GM19239 (cell line): ENCODE data around the gene UBE3C.
A peak's percentile ranks its signal among the peaks of the same experiment; 100 is the strongest.
"Not testable (repeated sequence)": the region's sequence is repeated elsewhere in the genome, so short reads cannot be mapped to it uniquely, and the experiment has no call there.

Experiments
- DNase-seq: peaks from one replicate; pipeline ENCODE4 v3.0.0; 2011; ENCODE audit warnings: low spot score; ENCODE audit not compliant: insufficient read length
- FAIRE-seq: peaks from 2 replicates; lab custom pipeline; 2011; peaks lifted over from hg19 to GRCh38; lab: Jason Lieb, UNC

The UBE3C gene

GRCh38 chr7:157138424-157139110, at the start of gene UBE3C:
Gene UBE3C (plus strand): TSS chr7:157138926. CDS start chr7:157139273, 347 bp downstream.
- DNase-seq (peak; percentile 97), FAIRE-seq (no peak)

GRCh38 chr7:157089100-157089610, 49.6 kb upstream of the UBE3C start:
- DNase-seq = no peak
- no peak for FAIRE-seq

- DNase-seq (no peak), FAIRE-seq (no peak)
Measured at GRCh38 chr7:157090485-157091165, 48.1 kb upstream of the UBE3C start.

GRCh38 chr7:157096286-157097055, 42.3 kb upstream of the UBE3C start:
- no peak for FAIRE-seq
- no peak for DNase-seq

GRCh38 chr7:157097056-157097329, 41.7 kb upstream of the UBE3C start:
- no peak for FAIRE-seq
- no peak for DNase-seq

GRCh38 chr7:157097569-157097968, 41.2 kb upstream of the UBE3C start:
- no peak for DNase-seq
- FAIRE-seq = no peak

- DNase-seq, FAIRE-seq: not testable (repeated sequence)
Measured at GRCh38 chr7:157100005-157100404, 38.7 kb upstream of the UBE3C start.

GRCh38 chr7:157103641-157104040, 35.1 kb upstream of the UBE3C start:
- FAIRE-seq, DNase-seq: not testable (repeated sequence)

GRCh38 chr7:157111311-157111710, 27.4 kb upstream of the UBE3C start:
- no peak for DNase-seq
- no peak for FAIRE-seq

- FAIRE-seq (no peak), DNase-seq (no peak)
Measured at GRCh38 chr7:157112706-157113105, 26.0 kb upstream of the UBE3C start.

GRCh38 chr7:157113607-157114006, 25.1 kb upstream of the UBE3C start:
- DNase-seq (no peak), FAIRE-seq (no peak)

GRCh38 chr7:157116762-157117161, 22.0 kb upstream of the UBE3C start:
- FAIRE-seq (no peak), DNase-seq (no peak)

GRCh38 chr7:157117796-157118195, 20.9 kb upstream of the UBE3C start:
- DNase-seq (no peak), FAIRE-seq (no peak)

GRCh38 chr7:157120181-157120580, 18.5 kb upstream of the UBE3C start:
- FAIRE-seq = no peak
- DNase-seq = no peak

GRCh38 chr7:157121184-157121715, 17.5 kb upstream of the UBE3C start:
- FAIRE-seq = no peak
- no peak for DNase-seq

GRCh38 chr7:157122800-157123495, 15.8 kb upstream of the UBE3C start:
- FAIRE-seq = no peak
- no peak for DNase-seq

GRCh38 chr7:157124690-157125089, 14.0 kb upstream of the UBE3C start:
- DNase-seq = no peak

GRCh38 chr7:157125376-157126223, 13.1 kb upstream of the UBE3C start:
- DNase-seq (no peak), FAIRE-seq (no peak)

More at GRCh38 chr7:157124690-157125089, 14.0 kb upstream of the UBE3C start:
- FAIRE-seq = no peak

- no peak for DNase-seq
- no peak for FAIRE-seq
Measured at GRCh38 chr7:157126921-157127320, 11.8 kb upstream of the UBE3C start.
